HG03175 (cell line): Measurements from ENCODE around the gene COL11A2.
"Not testable (repeated sequence)": the region's sequence is repeated elsewhere in the genome, so short reads cannot be mapped to it uniquely, and the experiment has no call there.

Source experiments
- ATAC-seq: cut with Tn5 transposase; IDR thresholded peaks from one replicate; pipeline ENCODE4 v1.9.1; 2021; ENCODE audit warnings: mild to moderate bottlenecking, moderate library complexity; ENCODE audit not compliant: unreplicated experiment

The COL11A2 gene

GRCh38 chr6:33192105-33192646 lies at the start of gene COL11A2:
Gene COL11A2, minus strand, starts transcription at chr6:33192467. Its CDS starts 227 bp downstream, at chr6:33192240.
- no peak for ATAC-seq

GRCh38 chr6:33241968-33242367 lies 49.7 kb upstream of the COL11A2 start:
- no peak for ATAC-seq

- no peak for ATAC-seq
These were observed 45.5 kb upstream of the COL11A2 start for GRCh38 chr6:33237741-33238140.

GRCh38 chr6:33236852-33237251 lies 44.6 kb upstream of the COL11A2 start:
- no peak for ATAC-seq

GRCh38 chr6:33236328-33236727 lies 44.1 kb upstream of the COL11A2 start:
- no peak for ATAC-seq

- ATAC-seq = no peak
These were observed 43.0 kb upstream of the COL11A2 start for GRCh38 chr6:33235221-33235634.

GRCh38 chr6:33226503-33227120 lies 34.3 kb upstream of the COL11A2 start:
- ATAC-seq = not testable (repeated sequence)

- ATAC-seq = no peak
These were observed 25.4 kb upstream of the COL11A2 start for GRCh38 chr6:33217681-33218080.

GRCh38 chr6:33217246-33217645 lies 25.0 kb upstream of the COL11A2 start:
- ATAC-seq = no peak

GRCh38 chr6:33216117-33216649 lies 23.9 kb upstream of the COL11A2 start:
- no peak for ATAC-seq

GRCh38 chr6:33215271-33216116 lies 23.2 kb upstream of the COL11A2 start:
- ATAC-seq = no peak

GRCh38 chr6:33213989-33214335 lies 21.7 kb upstream of the COL11A2 start:
- no peak for ATAC-seq

- ATAC-seq = no peak
These were observed 21.1 kb upstream of the COL11A2 start for GRCh38 chr6:33213166-33213988.

- no peak for ATAC-seq
These were observed 20.5 kb upstream of the COL11A2 start for GRCh38 chr6:33212857-33213165.

- no peak for ATAC-seq
These were observed 19.6 kb upstream of the COL11A2 start for GRCh38 chr6:33211666-33212422.

GRCh38 chr6:33211136-33211535 lies 18.9 kb upstream of the COL11A2 start:
- ATAC-seq = no peak

GRCh38 chr6:33209856-33210255 lies 17.6 kb upstream of the COL11A2 start:
- ATAC-seq = no peak

- no peak for ATAC-seq
These were observed 16.1 kb upstream of the COL11A2 start, which contains the start of gene RING1 for GRCh38 chr6:33208091-33208967. Gene RING1, plus strand, starts transcription at chr6:33208500. Its CDS starts 323 bp downstream, at chr6:33208823.

- ATAC-seq = no peak
These were observed 15.4 kb upstream of the COL11A2 start for GRCh38 chr6:33207552-33208090.
